ENCODE measurements around the gene UGGT1. TPM values are rescaled to one million over a fixed set of nuclear protein-coding genes. Genes with fewer than 3 reads are reported as not detected.

Gene UGGT1
- total and polyA plus RNA-seq, 7 donors: 1.8 to 47.9 (median 21.5) TPM

DNA sequence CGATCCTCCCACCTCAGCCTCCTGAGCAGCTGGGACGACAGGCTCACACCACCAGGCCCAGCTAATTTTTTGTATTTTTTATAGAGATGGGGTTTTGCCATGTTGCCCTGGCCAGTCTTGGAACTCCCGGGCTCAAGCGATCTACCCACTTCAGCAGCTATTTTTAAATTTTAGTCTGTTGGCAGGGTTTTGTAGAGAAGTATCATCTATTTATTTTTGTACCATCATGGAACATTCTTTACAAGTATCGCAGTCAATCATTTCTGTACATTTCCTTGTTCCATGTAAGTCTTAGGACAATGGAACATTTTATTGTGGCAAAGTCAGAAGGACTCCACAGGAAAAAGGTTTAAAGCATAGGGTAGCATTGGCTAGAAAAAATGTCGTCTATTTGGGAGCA, 94.6 kb downstream of the UGGT1 start:
- no peak for DNase-seq
- peak in 3 of 4 donors; percentile 60 to 86 (median 82) for TF ChIP-seq EP300 (IDR thresholded peaks at IDR 0.05)
- peak; percentile 27 to 68 (median 54) for TF ChIP-seq POLR2AphosphoS5 (IDR thresholded peaks at IDR 0.05)
- TF ChIP-seq POLR2A (IDR thresholded peaks at IDR 0.05): no peak
- no peaks in the 10 kb centered on the region for H3K9me3 ChIP-seq
- peaks cover 0 to 40% (median 34%) of the 10 kb centered on the region in 4 donors for H3K4me1 ChIP-seq
- intact Hi-C loops (cut with DNase I): no loop called here
- no peaks in the 10 kb centered on the region for H3K27me3 ChIP-seq
- no peak overlapping the region for H3K4me3 ChIP-seq
- WGBS, 2 donors: 91 to 94% methylated on average over 6 of the region's 6 CpGs
- peaks cover 0 to 57% (median 26%) of the 10 kb centered on the region in 4 donors for H3K36me3 ChIP-seq
- peak overlapping the region; percentile 39 to 82 (median 64) for H3K27ac ChIP-seq

DNA sequence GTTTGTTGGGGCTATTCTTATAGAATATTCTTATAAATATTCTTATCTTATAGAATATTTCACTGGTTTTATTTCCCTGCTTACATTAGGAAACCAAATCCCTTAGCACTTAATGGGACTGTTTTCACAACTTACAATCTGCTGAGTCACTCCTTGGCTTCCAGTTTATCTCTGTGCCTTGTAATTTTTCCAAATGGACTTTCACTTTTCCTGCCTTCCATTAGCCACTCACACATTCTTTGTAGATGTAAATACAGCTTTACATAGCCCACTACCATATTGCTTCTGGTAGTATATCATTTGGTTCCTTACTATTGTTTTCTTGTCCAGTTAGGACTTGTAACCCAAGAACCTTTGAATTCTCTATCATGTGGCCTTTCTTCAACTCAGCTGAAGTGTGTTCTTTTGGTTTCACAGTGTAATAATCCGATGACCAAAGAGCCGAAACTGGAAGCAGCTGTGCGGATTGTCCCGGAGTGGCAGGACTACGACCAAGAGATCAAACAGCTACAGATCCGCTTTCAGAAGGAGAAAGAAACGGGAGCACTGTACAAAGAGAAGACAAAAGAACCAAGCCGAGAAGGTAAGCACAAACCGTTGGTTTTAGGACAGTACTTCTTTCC, 96.1 kb downstream of the UGGT1 start:
- no peaks in the 10 kb centered on the region for H3K9me3 ChIP-seq
- TF ChIP-seq POLR2AphosphoS5 (IDR thresholded peaks at IDR 0.05) (peak in 1 of 4 donors; percentile 31), POLR2A (IDR thresholded peaks at IDR 0.05) (no peak)
- peaks cover 0 to 40% (median 34%) of the 10 kb centered on the region in 4 donors for H3K4me1 ChIP-seq
- WGBS, 2 donors: 93 to 94% methylated on average over 9 of the region's 9 CpGs
- H3K27me3 ChIP-seq: no peaks in the 10 kb centered on the region
- intact Hi-C loops (cut with DNase I): no loop called here
- H3K4me3 ChIP-seq: no peak overlapping the region
- peak overlapping the region in 3 of 4 donors; percentile 61 to 82 (median 67) for H3K27ac ChIP-seq
- no peak for DNase-seq
- H3K36me3 ChIP-seq: peaks cover 0 to 54% (median 22%) of the 10 kb centered on the region in 4 donors

DNA sequence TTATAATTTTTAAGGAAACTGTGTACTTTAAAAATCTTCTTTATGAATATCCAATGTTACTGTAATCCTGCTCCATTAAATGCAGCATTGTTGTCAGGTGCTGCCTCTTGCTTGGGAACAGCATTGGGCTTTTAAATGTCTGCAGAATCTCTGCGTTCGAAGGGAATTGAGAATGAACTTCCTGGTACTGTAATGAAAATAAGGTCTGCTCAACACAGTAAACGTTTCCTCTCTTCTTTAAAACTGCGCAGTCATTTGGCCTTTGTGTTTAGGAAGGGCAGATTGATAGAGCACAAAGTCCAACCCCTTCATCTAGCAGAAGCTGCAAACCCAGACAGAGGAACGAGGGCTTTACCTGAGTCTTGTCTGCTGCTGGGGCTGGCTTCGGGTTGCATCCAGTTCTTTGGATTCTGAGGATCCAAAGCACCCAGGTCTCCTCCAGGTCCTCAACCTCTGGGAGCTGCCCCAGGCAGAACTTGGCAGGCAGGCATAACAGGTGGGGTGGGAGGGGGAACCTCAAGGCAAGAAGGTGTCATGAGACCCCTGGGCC, 104.5 kb downstream of the UGGT1 start:
- H3K36me3 ChIP-seq: peaks cover 0 to 14% (median 4%) of the 10 kb centered on the region in 4 donors
- H3K4me3 ChIP-seq: no peak overlapping the region
- H3K27me3 ChIP-seq: no peaks in the 10 kb centered on the region
- no peaks in the 10 kb centered on the region for H3K9me3 ChIP-seq
- DNase-seq: no peak
- peaks cover 0 to 23% (median 18%) of the 10 kb centered on the region in 4 donors for H3K4me1 ChIP-seq
- peak overlapping the region in 3 of 4 donors; percentile 57 to 73 (median 69) for H3K27ac ChIP-seq
- WGBS, 2 donors: 15 to 37% methylated on average over 6 of the region's 6 CpGs
- TF ChIP-seq, protein P1, sequence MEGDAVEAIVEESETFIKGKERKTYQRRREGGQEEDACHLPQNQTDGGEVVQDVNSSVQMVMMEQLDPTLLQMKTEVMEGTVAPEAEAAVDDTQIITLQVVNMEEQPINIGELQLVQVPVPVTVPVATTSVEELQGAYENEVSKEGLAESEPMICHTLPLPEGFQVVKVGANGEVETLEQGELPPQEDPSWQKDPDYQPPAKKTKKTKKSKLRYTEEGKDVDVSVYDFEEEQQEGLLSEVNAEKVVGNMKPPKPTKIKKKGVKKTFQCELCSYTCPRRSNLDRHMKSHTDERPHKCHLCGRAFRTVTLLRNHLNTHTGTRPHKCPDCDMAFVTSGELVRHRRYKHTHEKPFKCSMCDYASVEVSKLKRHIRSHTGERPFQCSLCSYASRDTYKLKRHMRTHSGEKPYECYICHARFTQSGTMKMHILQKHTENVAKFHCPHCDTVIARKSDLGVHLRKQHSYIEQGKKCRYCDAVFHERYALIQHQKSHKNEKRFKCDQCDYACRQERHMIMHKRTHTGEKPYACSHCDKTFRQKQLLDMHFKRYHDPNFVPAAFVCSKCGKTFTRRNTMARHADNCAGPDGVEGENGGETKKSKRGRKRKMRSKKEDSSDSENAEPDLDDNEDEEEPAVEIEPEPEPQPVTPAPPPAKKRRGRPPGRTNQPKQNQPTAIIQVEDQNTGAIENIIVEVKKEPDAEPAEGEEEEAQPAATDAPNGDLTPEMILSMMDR (IDR thresholded peaks at IDR 0.05): no peak
- TF ChIP-seq EP300 (IDR thresholded peaks at IDR 0.05): no peak
- no peak for TF ChIP-seq POLR2AphosphoS5 (IDR thresholded peaks at IDR 0.05)
- no peak for TF ChIP-seq POLR2A (IDR thresholded peaks at IDR 0.05)
- intact Hi-C loops (cut with DNase I): loop anchor here (5.0 kb wide), 1 partner anchor 37 kb away; no protein-coding TSS in a partner anchor

DNA sequence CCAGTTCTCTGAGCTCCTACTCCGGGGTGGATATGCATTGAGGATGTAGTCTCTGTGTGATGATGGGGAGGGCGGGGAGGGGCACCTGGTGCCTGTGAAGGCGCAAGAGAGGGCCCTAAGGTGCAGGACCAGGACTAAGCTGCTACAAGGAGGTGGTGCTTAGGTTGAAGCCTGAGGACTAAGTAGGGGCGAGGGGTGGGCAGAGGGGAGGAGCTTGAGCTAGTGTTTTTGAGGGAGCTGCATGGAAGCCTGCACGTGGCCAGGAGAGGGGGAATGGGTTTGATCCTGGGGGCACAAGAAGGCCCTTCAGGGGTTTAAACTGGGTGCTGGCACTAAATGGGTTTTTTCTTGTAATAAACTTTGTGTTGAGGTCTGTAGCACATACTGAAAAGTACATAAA, 105.0 kb downstream of the UGGT1 start:
- 34 to 57% methylated on average over 5 of the region's 5 CpGs for WGBS, 2 donors

DNA sequence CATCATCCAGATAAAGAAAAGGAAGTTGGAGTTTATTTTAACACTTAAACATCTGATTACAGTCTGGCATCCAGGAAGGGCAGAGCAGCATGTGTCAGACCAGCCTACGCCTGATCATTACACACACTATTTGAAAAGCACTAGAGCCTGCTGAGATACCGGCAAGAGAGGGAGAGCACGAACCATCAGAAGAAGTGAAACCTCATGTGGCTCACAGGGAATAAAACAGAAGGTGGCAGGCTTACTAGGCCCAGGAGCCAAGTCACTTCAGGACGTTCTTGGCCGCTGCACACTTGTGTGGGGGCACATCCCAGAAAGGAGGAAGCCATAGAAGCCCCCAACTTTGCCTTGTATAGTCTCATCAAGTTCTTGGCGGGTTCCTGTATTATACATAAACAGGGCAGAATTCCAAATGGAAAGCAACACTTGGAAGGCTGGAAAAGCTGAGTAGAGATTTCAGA, 105.5 kb downstream of the UGGT1 start:
- Histone ChIP-seq H3K4me3 (peak overlapping the region in 2 of 4 donors; percentile 8 to 9), H3K27me3 (no peaks in the 10 kb centered on the region), H3K36me3 (peaks cover 0 to 4% (median 0%) of the 10 kb centered on the region in 4 donors), H3K4me1 (peaks cover 0 to 23% (median 18%) of the 10 kb centered on the region in 4 donors), H3K9me3 (no peaks in the 10 kb centered on the region), H3K27ac (peak overlapping the region; percentile 30 to 73 (median 63))
- no peak for TF ChIP-seq POLR2A (IDR thresholded peaks at IDR 0.05)
- TF ChIP-seq, protein P1 (IDR thresholded peaks at IDR 0.05): no peak
- TF ChIP-seq POLR2AphosphoS5 (IDR thresholded peaks at IDR 0.05): no peak
- no peak for TF ChIP-seq EP300 (IDR thresholded peaks at IDR 0.05)
- WGBS, 2 donors: 22 to 32% methylated on average over 6 of the region's 6 CpGs
- DNase-seq: peak; percentile 68
- intact Hi-C loops (cut with DNase I): loop anchor here (5.0 kb wide), 1 partner anchor 36 kb away; no protein-coding TSS in a partner anchor

More for the DNA sequence above, 105.0 kb downstream of the UGGT1 start:
- peaks cover 0 to 23% (median 18%) of the 10 kb centered on the region in 4 donors for H3K4me1 ChIP-seq
- no peak for DNase-seq
- peaks cover 0 to 8% (median 0%) of the 10 kb centered on the region in 4 donors for H3K36me3 ChIP-seq
- no peaks in the 10 kb centered on the region for H3K9me3 ChIP-seq
- TF ChIP-seq POLR2A (IDR thresholded peaks at IDR 0.05) (no peak), EP300 (IDR thresholded peaks at IDR 0.05) (no peak), POLR2AphosphoS5 (IDR thresholded peaks at IDR 0.05) (no peak)
- TF ChIP-seq, protein P1 (IDR thresholded peaks at IDR 0.05): no peak
- intact Hi-C loops (cut with DNase I): loop anchor here (5.0 kb wide), 1 partner anchor 36 kb away; no protein-coding TSS in a partner anchor
- H3K4me3 ChIP-seq: peak overlapping the region in 2 of 4 donors; percentile 8 to 9
- peak overlapping the region; percentile 30 to 73 (median 63) for H3K27ac ChIP-seq
- no peaks in the 10 kb centered on the region for H3K27me3 ChIP-seq
